Stimulated activated CD4-positive, alpha-beta T cell treated with anti-CD3 and anti-CD28 coated beads, Interleukin-2, amount 100 ng/mL, for 48 hours (primary cell): Measurements from ENCODE around the gene RNF151.
"Not testable (repeated sequence)": the region's sequence is repeated elsewhere in the genome, so short reads cannot be mapped to it uniquely, and the experiment has no call there.

Source experiments
- DNase-seq, 2 donors: peaks; one replicate each; pipeline ENCODE4 v3.0.0-alpha.2; 2020

RNF151 gene

DNA sequence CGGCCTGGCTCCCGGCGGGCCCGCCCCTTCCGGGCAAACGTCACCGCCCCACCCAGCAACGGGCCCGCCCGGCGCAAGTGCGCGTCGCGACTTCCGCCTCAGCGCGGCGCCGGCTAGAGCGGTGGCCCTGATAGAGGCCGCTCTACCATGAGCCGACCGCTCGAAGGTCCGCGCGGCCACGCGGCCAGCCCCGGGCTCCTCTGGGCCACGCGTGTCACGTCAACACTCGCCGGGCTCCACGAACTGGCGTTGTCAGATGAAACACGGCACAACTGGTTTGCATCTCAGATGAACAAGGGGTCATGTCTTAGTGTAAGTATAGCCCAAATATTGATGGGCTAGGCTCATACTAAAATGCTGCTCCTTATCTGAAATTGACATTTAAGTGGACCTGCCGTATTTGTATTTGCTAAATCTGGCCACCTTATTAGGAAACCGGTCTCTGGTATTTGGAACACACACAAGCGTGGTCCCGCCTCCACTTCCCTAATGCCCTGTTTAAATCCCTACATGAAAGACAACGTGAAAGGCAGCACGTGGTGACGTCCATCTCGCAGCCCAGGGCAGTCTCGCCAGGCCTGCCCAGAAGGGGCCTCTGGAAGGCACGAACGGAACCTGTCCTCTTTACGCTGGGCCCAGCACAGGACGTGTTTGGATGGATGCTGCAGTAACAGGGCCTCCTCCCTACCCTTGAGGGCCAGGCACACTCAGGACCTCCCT lies 43.3 kb downstream of the RNF151 start, which contains the start of gene ZNF598:
ZNF598 (minus strand) TSS at position 31 of the 720 bp plus-strand sequence.
- peak; percentile 69 to 73 for DNase-seq

DNA sequence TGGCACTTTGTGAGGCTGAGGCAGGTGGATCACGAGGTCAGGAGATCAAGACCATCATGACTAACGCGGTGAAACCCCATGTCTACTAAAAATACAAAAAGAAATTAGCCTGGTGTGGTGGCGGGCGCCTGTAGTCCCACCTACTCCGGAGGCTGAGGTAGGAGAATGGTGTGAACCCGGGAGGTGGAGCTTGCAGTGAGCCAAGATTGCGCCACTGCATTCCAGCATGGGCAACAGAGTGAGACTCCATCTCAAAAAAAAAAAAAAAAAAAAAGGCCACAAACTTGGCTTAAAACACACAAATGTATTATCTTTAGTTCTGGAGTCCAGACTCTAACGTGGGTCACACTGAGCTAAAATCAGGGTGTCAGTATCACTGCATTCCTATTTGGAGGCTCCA lies 45.1 kb downstream of the RNF151 start:
- not testable (repeated sequence) for DNase-seq

DNA sequence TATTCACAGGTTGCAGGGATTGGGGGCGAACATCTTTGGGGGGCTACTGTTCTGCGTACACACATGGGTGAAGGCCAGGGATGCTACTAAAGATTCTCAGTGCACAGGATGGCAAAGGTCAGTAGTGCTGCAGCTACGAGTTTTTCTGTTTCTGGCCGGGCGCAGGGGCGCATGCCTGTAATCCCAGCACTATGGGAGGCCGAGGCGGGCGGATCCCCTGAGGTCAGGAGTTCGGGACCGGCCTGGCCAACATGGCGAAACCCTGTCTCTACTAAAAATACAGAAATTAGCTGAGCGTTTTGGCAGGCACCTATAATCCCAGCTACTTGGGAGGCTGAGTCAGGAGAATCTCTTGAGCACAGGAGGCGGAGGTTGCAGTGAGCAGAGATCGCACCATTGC lies 46.9 kb downstream of the RNF151 start:
- DNase-seq: no peak

DNA sequence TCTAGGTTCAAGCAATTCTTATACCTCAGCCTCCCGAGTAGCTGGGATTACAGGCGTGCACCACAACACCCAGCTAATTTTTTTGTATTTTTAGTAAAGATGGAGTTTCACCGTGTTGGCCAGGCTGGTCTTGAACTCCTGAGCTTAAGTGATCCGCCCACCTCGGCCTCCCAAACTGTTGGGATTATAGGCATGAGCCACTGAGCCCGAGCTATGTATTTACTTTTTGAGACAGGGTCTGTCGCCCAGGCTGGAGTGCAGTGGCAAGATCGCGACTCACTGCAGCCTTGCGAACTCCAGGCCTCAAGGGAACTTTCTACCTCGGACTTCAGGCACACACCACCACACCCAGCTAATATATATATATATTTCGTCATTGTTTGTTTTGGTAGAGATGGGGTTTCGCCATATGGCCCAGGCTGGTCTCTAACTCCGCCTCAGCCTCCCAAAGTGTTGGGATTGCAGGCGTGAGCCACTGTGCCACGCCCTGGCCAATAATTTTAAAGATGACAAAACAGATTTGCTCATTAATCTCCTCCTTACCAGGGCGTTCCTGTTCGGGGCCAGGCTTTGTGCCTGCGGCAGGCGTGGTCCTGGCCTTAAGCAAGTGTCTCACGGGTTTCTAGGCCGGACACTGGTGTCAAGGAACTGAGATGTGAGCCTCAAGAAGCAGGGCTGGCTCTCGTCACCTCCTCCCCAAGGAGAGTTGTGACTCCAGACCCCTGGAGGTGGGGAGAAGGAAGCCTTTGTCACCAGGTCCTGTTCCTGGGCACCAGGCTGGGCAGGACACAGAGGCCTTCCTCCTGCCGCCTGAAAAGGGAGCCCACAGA lies 48.7 kb downstream of the RNF151 start:
- no peak for DNase-seq

DNA sequence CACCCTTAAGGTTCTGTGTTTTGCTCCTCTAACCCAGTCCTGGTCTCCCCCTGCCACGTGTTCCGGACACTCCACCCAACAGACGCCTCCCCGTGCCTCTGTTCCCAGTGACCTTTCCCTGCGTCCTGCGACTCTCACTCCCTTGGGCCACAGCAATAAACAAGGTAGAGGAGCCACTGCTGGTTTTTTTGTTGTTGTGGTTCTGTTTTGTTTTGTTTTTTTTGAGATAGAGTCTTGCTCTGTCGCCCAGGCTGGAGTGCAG lies 49.2 kb downstream of the RNF151 start:
- no peak for DNase-seq

DNA sequence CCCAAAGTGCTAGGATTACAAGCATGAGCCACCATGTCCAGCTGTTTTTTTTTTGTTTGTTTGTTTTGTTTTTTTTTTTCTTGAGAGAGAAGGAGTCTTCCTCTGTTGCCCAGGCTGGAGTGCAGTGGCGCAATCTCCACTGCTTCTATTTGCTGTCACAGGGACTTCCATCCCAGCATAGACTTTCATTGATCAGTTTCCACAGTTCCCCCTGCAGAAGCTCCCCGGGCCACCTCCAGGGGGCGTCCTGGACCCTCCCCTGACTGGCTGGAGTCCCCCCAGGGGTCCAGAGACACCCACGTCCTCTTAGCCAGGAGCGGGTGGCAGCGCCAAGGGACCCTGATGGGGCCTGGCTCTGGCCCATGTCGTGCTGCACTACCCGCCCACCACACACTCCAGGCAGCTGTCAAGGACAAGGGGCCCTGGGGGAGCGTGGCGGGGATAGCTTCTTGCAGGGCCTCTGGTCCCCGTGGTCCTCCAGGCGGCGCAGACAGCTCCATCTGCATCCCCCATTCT lies 49.8 kb downstream of the RNF151 start:
- no peak for DNase-seq
